WTC11 (cell line): Measurements from ENCODE around the gene YES1.

Source experiments
- CTCF ChIP-seq: fragments of 200-600 bp; IDR thresholded peaks from 2 replicates; pipeline ENCODE4 v1.8.0; 2022; ENCODE audit warnings: antibody characterized with exemption
- E2F1 ChIP-seq: sonication (generic); formaldehyde crosslinking; IDR thresholded peaks from 2 replicates; pipeline ENCODE4 v1.8.0; 2022; ENCODE audit warnings: mild to moderate bottlenecking, missing genetic modification reagents
- FOXJ3 ChIP-seq: sonication (generic); formaldehyde crosslinking; IDR thresholded peaks from 2 replicates; pipeline ENCODE4 v1.9.0; 2021; ENCODE audit warnings: missing genetic modification reagents, mild to moderate bottlenecking, borderline replicate concordance
- FOXK1 ChIP-seq: sonication (generic); formaldehyde crosslinking; IDR thresholded peaks from 2 replicates; pipeline ENCODE4 v1.8.0; 2022; ENCODE audit warnings: mild to moderate bottlenecking, moderate library complexity, missing genetic modification reagents
- MAX ChIP-seq: sonication (generic); formaldehyde crosslinking; IDR thresholded peaks from 2 replicates; pipeline ENCODE4 v1.8.0; 2022; ENCODE audit warnings: mild to moderate bottlenecking, missing genetic modification reagents
- MLX ChIP-seq: sonication (generic); formaldehyde crosslinking; IDR thresholded peaks from 2 replicates; pipeline ENCODE4 v1.8.1; 2023; ENCODE audit warnings: mild to moderate bottlenecking, missing genetic modification reagents, moderate library complexity
- OVOL2 ChIP-seq: fragments of 250-450 bp; sonication (Bioruptor Pico); IDR thresholded peaks from 2 replicates; pipeline ENCODE4 v1.9.0; 2021; ENCODE audit warnings: mild to moderate bottlenecking, borderline replicate concordance
- SP1 ChIP-seq: sonication (generic); formaldehyde crosslinking; conservative IDR thresholded peaks from 2 replicates; pipeline ENCODE4 v1.8.1; 2022; ENCODE audit warnings: missing genetic modification reagents
- ZBTB43 ChIP-seq: sonication (generic); formaldehyde crosslinking; IDR thresholded peaks from 2 replicates; pipeline ENCODE4 v1.8.1; 2023; ENCODE audit warnings: mild to moderate bottlenecking, missing genetic modification reagents
- ZNF512 ChIP-seq: sonication (generic); formaldehyde crosslinking; IDR thresholded peaks from 2 replicates; pipeline ENCODE4 v1.8.1; 2022; ENCODE audit warnings: missing genetic modification reagents, borderline replicate concordance

GRCh38 chr18:815353-815752, 3.3 kb upstream of the YES1 start:
- TF ChIP-seq MLX: no peak
- TF ChIP-seq E2F1 (CRISPR knock-in tag): no peak
- no peak for TF ChIP-seq MAX (CRISPR knock-in tag)
- TF ChIP-seq CTCF: no peak
- no peak for TF ChIP-seq SP1 (CRISPR knock-in tag)
- TF ChIP-seq OVOL2 (CRISPR knock-in tag): no peak
- TF ChIP-seq ZNF512: no peak
- no peak for TF ChIP-seq ZBTB43 (CRISPR knock-in tag)
- TF ChIP-seq FOXJ3 (CRISPR knock-in tag): no peak
- no peak for TF ChIP-seq FOXK1
